ENCODE results near the gene CIAO2A.

DNA sequence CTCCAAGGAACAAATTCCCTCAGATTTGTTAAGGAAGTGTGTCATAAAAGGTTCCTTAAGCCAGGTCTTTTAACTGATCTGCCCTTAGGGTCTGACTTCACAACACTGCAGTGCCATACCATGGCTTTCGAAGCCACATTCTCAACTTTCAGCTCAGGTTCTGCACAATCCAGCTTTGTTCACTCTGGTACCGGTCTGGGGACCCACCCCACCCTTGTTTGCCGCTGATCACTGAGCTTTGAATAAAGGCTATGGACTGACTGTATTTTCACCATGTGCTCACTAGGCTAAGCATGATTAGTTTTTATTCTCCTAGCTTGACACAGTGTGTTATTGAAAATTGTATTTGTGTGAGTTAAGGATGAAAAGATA, 18.0 kb upstream of the CIAO2A start:
- TF ChIP-seq, protein P1, sequence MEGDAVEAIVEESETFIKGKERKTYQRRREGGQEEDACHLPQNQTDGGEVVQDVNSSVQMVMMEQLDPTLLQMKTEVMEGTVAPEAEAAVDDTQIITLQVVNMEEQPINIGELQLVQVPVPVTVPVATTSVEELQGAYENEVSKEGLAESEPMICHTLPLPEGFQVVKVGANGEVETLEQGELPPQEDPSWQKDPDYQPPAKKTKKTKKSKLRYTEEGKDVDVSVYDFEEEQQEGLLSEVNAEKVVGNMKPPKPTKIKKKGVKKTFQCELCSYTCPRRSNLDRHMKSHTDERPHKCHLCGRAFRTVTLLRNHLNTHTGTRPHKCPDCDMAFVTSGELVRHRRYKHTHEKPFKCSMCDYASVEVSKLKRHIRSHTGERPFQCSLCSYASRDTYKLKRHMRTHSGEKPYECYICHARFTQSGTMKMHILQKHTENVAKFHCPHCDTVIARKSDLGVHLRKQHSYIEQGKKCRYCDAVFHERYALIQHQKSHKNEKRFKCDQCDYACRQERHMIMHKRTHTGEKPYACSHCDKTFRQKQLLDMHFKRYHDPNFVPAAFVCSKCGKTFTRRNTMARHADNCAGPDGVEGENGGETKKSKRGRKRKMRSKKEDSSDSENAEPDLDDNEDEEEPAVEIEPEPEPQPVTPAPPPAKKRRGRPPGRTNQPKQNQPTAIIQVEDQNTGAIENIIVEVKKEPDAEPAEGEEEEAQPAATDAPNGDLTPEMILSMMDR (conservative IDR thresholded peaks at IDR 0.05 in 1 of 2, IDR thresholded peaks at IDR 0.05 in 1 of 2; ENCODE audit: extremely low read depth in 1 of 2, insufficient read depth in 1 of 2, low read depth in 1 of 2, low read length in 2 of 2): no peak
- TF ChIP-seq EZH2 (IDR thresholded peaks at IDR 0.05; ENCODE audit: borderline replicate concordance, low read length): no peak

Data from mammary epithelial cell (primary cell).